Activated CD8-positive, alpha-beta T cell treated with anti-CD3 and anti-CD28 coated beads for 36 hours (primary cell): ENCODE data around the gene ZBTB46. TPM values are rescaled to one million over a fixed set of nuclear protein-coding genes. Genes with fewer than 3 reads are reported as not detected.
"Not testable (repeated sequence)": the region's sequence is repeated elsewhere in the genome, so short reads cannot be mapped to it uniquely, and the experiment has no call there.

Source experiments
- ATAC-seq: fragments of 200-7000 bp; cut with Tn5 transposase; one replicate; pipeline ENCODE4 v1.10.0; 2021; ENCODE audit warnings: mild to moderate bottlenecking, moderate library complexity
- CTCF ChIA-PET: fragments of 350-600 bp; sonication (Branson Sonifier 250); formaldehyde crosslinking; loops from one replicate; lab custom pipeline; 2021; ENCODE audit warnings: antibody characterized with exemption; lab: Charles Lee
- POLR2A ChIA-PET: fragments of 350-600 bp; sonication (Branson Sonifier 250); formaldehyde crosslinking; loops from one replicate; lab custom pipeline; 2021; ENCODE audit warnings: antibody characterized with exemption; lab: Charles Lee
- DNase-seq: peaks from one replicate; pipeline ENCODE4 v3.0.0-alpha.2; 2020
- H3K27ac Mint-ChIP-seq: one replicate; pipeline ENCODE4 v1.8.0; 2021; ENCODE audit warnings: mild to moderate bottlenecking, mixed read lengths
- H3K27me3 Mint-ChIP-seq: one replicate; pipeline ENCODE4 v1.8.0; 2021; ENCODE audit warnings: mixed read lengths
- H3K36me3 Mint-ChIP-seq: one replicate; pipeline ENCODE4 v1.8.0; 2021; ENCODE audit warnings: low read depth, mixed read lengths
- H3K4me1 Mint-ChIP-seq: one replicate; pipeline ENCODE4 v1.8.0; 2021; ENCODE audit warnings: low read depth, mixed read lengths
- H3K4me3 Mint-ChIP-seq: one replicate; pipeline ENCODE4 v1.8.0; 2021; ENCODE audit warnings: mild to moderate bottlenecking, moderate library complexity, mixed read lengths
- H3K9me3 Mint-ChIP-seq: one replicate; pipeline ENCODE4 v1.8.0; 2021; ENCODE audit warnings: mixed read lengths
- intact Hi-C: fragments of 100-400 bp; cut with micrococcal nuclease; formaldehyde crosslinking; loops from one replicate; pipeline ENCODE4 v1.10.0; 2022
- total RNA-seq, 2 experiments: library from RNA; stranded (reverse); gene quantifications; one replicate each; pipeline ENCODE4 v1.2.3, GENCODE V29; 2021
- TF ChIP-seq, protein P1 (sequence below): fragments of 200-600 bp; IDR thresholded peaks from one replicate; pipeline ENCODE4 v1.8.0; 2022; ENCODE audit warnings: antibody characterized with exemption, mild to moderate bottlenecking

The ZBTB46 gene
- total RNA-seq, 2 experiments from 2014 or later: 0.31 to 0.38 TPM

DNA sequence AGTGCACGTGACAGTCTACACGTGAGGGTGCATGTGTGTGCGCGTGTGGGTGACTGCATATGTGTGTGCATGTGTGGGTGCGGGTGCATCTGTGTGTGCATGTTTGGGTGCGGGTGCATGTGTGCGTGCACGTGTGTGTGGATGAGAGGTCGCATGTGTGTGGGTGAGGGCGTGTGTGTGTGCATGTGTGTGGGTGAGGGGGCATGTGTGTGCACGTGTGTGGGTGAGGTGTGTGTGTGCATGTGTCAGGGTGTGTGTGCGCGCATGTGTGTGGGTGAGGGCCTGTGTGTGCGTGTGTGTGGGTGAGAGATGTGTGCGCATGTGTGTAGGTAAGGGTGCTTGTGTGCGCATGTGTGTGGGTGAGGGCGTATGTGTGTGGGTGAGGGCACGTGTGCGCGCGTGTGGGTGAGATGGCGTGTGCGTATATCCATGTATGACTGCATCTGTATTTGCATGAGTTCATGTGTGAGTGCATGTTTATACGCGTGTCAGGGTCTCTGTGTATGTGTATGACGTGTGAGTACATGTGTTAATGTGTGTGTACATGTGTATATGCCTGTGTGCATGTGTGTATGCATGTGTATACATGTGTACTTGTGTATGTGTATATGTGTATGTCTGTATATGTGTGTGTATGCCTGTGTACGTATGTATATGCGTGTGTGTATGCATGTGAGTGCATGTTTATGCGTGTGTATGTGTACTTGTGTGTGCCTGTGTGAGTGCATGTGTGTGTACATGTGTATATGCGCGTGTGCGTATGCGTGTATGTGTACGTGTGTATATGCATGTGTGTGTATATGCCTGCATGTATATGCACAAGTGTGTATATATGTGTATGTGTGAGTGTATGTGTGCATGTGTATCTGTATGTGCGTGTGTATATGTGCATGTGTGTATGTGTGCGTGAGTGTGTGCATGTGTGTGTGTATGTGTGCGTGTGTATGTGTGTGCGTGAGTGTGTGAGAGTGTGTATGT, 98.7 kb downstream of the ZBTB46 start:
- CTCF ChIA-PET: no interaction called here
- DNase-seq: no peak
- H3K36me3 Mint-ChIP-seq: peaks cover 21% of the 10 kb centered on the region
- H3K4me1 Mint-ChIP-seq: peaks cover 29% of the 10 kb centered on the region
- H3K27me3 Mint-ChIP-seq: no peaks in the 10 kb centered on the region
- no peak overlapping the region for H3K4me3 Mint-ChIP-seq
- intact Hi-C loops: no loop called here
- no peak overlapping the region for H3K27ac Mint-ChIP-seq
- no peak for ATAC-seq
- TF ChIP-seq, protein P1, sequence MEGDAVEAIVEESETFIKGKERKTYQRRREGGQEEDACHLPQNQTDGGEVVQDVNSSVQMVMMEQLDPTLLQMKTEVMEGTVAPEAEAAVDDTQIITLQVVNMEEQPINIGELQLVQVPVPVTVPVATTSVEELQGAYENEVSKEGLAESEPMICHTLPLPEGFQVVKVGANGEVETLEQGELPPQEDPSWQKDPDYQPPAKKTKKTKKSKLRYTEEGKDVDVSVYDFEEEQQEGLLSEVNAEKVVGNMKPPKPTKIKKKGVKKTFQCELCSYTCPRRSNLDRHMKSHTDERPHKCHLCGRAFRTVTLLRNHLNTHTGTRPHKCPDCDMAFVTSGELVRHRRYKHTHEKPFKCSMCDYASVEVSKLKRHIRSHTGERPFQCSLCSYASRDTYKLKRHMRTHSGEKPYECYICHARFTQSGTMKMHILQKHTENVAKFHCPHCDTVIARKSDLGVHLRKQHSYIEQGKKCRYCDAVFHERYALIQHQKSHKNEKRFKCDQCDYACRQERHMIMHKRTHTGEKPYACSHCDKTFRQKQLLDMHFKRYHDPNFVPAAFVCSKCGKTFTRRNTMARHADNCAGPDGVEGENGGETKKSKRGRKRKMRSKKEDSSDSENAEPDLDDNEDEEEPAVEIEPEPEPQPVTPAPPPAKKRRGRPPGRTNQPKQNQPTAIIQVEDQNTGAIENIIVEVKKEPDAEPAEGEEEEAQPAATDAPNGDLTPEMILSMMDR: no peak
- POLR2A ChIA-PET: no interaction called here
- no peaks in the 10 kb centered on the region for H3K9me3 Mint-ChIP-seq

DNA sequence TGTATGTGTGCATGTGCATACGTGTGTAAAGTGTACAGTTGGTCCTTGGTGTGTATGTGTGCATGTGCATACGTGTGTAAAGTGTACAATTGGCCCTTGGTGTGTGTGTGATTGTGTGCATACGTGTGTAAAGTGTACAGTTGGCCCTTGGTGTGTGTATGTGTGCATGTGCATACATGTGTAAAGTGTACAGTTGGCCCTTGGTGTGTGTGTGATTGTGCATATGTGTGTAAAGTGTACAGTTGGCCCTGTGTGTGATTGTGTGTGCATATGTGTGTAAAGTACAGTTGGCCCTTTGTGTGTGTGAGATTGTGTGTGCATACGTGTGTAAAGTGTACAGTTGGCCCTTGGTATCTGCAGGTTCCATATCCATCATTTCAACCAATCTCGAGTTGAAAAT, 99.7 kb downstream of the ZBTB46 start:
- intact Hi-C loops: no loop called here
- ChIA-PET POLR2A (interaction anchor here (0.7 to 1.5 kb wide), 2 partner anchors 8 to 18 kb away, joined by 3 read pairs; no protein-coding TSS in a partner anchor), CTCF (no interaction called here)
- DNase-seq: no peak
- no peaks in the 10 kb centered on the region for H3K27me3 Mint-ChIP-seq
- peaks cover 29% of the 10 kb centered on the region for H3K36me3 Mint-ChIP-seq
- no peak for ATAC-seq
- peaks cover 28% of the 10 kb centered on the region for H3K4me1 Mint-ChIP-seq
- TF ChIP-seq, protein P1: no peak
- peaks cover 3% of the 10 kb centered on the region for H3K9me3 Mint-ChIP-seq
- no peak overlapping the region for H3K27ac Mint-ChIP-seq
- H3K4me3 Mint-ChIP-seq: no peak overlapping the region

DNA sequence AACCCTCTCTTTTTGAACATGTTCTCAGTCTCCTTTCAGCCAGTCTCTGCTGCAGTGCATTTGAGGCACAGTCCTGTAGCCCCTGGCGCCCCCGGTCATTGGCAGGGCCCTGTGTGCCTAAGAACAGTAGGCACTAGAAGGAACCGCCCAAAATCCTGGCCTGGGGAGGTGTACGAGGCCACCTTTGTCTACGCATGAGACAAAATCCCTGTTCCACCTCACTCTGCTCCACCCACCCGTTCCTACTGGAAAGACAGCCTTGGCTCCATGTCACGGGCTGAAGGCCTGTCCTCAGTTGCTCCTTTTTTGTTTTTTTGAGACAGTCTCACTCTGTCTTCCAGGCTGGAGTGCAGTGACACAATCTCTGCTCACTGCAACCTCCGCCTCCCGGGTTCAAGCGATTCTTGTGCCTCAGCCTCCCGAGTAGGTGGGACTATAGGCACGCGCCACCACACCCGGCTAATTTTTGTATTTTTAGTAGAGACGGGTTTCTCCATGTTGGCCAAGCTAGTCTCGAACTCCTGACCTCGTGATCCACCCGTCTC, 100.8 kb downstream of the ZBTB46 start:
- Mint-ChIP-seq H3K36me3 (peaks cover 33% of the 10 kb centered on the region), H3K4me1 (peaks cover 17% of the 10 kb centered on the region)
- H3K4me3 Mint-ChIP-seq, H3K27ac Mint-ChIP-seq, H3K27me3 Mint-ChIP-seq, intact Hi-C loops, DNase-seq, H3K9me3 Mint-ChIP-seq, ATAC-seq: not testable (repeated sequence)
- POLR2A ChIA-PET: interaction anchor here (1.5 kb wide), 2 partner anchors 9 kb away, joined by 3 to 4 read pairs; no protein-coding TSS in a partner anchor
- CTCF ChIA-PET: interaction anchor here (1.4 kb wide), 1 partner anchor 9 kb away, joined by 5 read pairs; no protein-coding TSS in a partner anchor

DNA sequence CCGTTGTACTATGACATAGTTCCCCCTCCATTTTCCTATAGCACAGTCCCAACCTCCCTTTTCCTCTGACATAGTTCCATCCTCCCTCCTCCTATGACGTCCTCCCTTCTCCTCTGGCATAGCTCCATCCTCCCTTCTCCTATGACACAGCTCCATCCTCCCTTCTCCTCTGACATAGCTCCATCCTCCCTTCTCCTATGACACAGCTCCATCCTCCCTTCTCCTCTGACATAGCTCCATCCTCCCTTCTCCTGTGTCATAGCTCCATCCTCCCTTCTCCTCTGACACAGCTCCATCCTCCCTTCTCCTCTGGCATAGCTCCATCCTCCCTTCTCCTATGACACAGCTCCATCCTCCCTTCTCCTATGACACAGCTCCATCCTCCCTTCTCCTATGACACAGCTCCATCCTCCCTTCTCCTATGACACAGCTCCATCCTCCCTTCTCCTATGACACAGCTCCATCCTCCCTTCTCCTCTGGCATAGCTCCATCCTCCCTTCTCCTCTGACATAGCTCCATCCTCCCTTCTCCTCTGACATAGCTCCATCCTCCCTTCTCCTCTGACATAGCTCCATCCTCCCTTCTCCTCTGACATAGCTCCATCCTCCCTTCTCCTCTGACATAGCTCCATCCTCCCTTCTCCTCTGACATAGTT, 108.0 kb downstream of the ZBTB46 start:
- H3K4me3 Mint-ChIP-seq, ATAC-seq, H3K27ac Mint-ChIP-seq, intact Hi-C loops, DNase-seq, H3K27me3 Mint-ChIP-seq, CTCF ChIA-PET: not testable (repeated sequence)
- Mint-ChIP-seq H3K4me1 (peaks cover 34% of the 10 kb centered on the region), H3K9me3 (peaks cover 18% of the 10 kb centered on the region), H3K36me3 (peaks cover 60% of the 10 kb centered on the region)
- POLR2A ChIA-PET: interaction anchor here (0.6 to 1.2 kb wide), 3 partner anchors 15 to 243 kb away, joined by 3 to 5 read pairs (median 4); partner anchors contain the start of gene ZGPAT

DNA sequence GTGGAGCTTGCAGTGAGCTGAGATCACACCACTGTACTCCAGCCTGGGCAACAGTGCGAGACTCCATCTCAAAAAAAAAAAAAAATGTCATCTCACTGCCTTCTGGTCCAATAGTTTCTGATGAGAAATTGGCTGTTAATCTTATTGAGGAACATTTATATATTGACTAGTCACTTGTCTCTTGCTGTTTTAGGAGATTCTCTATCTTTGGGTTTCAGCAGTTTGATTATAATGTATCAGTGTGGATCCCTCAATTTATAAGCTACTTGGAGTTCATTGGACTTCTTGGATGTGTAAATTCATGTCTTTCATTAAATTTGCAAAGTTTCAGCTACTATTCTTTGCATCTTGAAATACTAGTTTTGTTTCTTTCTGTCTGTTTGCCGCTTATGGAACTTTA, 112.1 kb downstream of the ZBTB46 start:
- ChIA-PET POLR2A (interaction anchor here (1.2 to 1.8 kb wide), 2 partner anchors 10 to 11 kb away, joined by 5 read pairs; partner anchors contain the start of genes ARFRP1 and ZGPAT), CTCF (interaction anchor here (0.8 to 1.5 kb wide), 2 partner anchors 11 to 56 kb away, joined by 3 to 8 read pairs; partner anchors contain the start of genes ARFRP1 and ZGPAT)
- no peak for ATAC-seq
- DNase-seq: no peak
- Mint-ChIP-seq H3K4me1 (peaks cover 40% of the 10 kb centered on the region), H3K36me3 (peaks cover 64% of the 10 kb centered on the region), H3K9me3 (peaks cover 17% of the 10 kb centered on the region), H3K27me3 (no peaks in the 10 kb centered on the region), H3K4me3 (no peak overlapping the region), H3K27ac (peak overlapping the region; percentile 27)
- intact Hi-C loops: no loop called here
- TF ChIP-seq, protein P1: no peak
